Activated CD4-positive, CD25-positive, alpha-beta regulatory T cell treated with anti-CD3 and anti-CD28 coated beads, Interleukin-2, amount 50 U/mL, for 16 hours (primary cell): Measurements from ENCODE around the gene TATDN2.

Experiments used
- DNase-seq: peaks from one replicate; pipeline ENCODE4 v3.0.0-alpha.2; 2020; ENCODE audit warnings: low read depth, low spot score

TATDN2 gene

DNA sequence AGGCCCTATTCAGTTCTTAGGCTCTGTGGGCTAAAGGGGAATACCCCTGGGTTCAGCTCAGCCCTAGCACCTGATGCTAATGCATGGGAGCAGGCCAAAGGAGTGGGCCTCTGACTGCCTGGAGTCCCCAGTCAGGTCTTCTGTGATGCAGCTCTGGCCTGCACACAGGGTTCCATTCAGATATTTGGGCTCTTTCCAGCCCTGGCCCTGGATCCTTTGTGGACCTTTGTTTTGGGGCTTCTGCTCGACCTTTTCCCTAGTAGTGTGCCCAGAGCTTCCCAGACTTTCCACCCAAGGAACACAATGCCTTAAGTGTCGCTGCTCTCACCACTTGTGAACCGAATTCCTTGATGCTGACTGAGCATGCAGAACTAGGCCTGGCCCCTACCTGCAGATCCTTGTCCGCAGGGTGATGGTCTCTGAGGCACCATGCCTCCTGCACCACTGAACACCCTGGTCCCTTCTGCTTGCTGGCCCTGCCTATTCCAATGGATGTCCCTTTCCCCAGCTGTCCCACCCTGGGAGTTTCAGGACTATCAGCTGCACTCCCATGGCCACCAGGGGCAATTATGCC lies 67.6 kb downstream of the TATDN2 start:
- DNase-seq = no peak

DNA sequence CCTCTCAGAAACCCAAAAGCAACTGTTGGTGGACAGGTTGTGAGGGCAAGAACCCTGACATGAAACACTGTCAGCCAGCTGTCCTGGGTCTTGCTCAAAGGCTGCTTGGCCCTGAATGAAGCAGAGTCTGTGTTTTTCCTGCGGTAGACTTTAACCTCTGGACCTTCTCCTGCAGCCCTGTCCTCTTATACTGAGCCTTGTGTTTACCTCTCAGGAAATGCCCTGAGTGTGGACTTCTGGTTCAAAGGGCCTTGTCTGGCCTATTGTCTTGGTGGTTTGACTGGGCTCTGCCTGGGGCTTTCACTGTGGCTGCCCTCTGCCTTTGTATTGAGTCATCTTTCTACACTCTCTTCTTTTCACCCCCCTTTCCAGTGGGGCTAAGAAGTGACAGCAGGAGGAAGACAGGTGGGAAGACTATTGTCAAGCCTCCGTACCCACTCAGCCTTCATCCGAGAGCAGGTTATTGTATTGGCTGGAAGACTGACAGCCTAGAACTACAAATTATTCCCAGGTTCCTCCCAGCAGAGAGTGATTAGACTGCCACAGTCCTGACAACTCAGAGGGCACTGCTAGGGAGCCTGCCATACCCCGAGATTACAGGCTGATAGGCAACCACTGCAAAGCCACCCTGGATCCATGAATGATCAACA lies 69.2 kb downstream of the TATDN2 start:
- DNase-seq = no peak

DNA sequence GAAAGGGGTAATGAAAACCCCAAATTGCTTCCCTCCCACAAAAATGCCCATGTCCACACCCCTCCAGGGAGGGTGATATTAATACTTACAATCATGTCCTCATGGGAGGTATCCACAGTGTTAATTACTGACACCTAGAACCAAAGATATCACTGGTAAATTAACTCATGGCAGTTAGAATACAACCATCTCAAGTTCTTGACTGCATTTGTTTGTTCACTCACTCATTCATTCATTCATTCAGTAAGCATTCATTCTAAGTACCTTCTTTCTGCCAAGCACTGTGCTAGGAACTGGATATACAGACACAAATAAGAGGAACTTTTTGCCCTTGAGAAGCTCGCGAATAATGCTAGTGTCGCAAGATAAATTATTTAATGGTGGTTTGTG lies 69.7 kb downstream of the TATDN2 start:
- DNase-seq = no peak

DNA sequence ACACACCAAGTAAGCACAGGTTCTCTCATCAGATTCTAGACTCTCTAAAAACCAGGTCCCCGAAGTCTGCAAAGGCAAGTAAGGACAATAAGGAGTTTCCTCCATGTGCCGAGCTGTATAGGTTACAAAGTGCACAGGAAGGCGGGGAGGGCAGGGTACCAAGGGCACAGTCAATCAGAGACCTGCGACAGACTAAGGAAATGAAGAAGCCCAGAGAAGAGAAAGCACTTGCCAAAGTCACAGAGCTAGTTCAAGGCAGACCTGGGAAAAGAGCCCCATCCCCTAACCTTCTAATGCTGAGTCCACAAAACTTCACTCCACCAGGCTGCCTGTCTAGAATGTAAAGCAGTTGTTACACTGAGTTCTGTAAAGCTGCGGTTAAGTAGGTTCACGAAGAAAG lies 71.0 kb downstream of the TATDN2 start:
- DNase-seq = no peak

DNA sequence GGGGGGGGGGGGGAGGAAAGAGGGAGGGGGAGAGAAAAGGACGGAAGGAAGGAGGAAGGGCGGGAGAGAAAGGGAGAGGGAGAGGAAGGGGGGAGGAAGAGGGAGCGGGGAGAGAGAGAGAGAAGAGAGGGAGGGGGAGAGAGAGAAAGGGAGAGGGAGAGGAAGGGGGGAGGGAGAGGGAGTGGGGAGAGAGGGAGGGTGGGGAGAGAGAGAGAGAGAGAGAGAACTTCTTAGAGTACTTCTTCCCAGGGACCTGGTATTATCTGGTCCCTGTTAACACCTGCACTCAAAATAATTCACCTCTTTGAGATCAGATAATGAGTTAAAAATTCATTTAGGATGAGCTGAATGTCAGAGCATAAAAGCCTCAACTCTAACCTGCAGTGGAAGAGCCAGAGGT lies 71.5 kb downstream of the TATDN2 start:
- DNase-seq = no peak

DNA sequence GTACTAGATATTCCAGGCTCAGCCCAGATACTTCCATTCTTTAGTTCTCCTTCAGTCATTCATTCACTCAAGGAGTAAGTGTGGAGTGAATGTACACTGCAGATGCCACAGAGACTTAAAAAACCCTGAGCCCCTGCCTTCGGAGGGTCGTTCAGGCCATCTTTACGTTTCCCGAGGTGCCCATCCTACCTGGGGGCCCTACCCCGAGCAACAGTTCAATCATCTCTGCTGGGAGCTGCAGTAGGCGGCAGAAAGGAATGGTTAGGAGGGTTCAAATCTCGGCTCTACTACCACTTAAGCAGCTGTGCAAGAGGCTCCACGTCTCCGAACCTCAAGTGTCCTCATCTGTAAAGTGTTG lies 72.0 kb downstream of the TATDN2 start:
- no peak for DNase-seq

DNA sequence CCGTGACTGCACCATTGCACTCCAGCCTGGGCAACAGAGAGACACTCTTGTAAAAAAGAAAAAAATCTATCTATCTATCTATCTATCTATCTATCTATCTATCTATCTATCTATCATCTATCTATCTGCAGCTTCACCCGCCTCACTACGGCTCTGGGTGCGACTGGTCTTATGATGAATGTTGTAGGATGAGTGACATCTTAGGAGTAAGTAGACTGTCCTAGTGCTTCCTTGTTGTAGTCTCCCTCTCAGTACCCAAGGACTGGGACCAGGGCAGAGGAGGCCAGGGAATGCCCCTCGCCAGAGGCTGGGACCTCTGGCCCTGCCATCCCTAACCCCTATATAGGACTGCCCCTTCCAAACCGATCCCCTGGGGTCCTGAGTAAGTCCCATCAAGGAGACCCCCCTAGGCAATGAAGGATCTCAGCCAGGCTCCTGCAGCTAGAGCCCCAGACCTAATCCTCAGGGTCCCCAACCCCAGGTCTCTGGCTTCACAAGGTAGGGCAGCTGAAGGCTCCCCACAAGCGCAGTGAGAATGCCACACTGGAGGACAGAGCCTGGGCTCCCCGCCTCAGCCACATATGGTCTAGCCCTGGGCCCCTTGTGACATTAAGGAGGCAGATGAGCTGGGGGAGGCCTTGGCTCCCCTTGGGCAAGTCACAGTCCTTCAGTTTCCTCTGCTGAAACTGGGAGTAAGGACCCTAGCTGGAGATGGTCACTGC lies 73.5 kb downstream of the TATDN2 start:
- no peak for DNase-seq

DNA sequence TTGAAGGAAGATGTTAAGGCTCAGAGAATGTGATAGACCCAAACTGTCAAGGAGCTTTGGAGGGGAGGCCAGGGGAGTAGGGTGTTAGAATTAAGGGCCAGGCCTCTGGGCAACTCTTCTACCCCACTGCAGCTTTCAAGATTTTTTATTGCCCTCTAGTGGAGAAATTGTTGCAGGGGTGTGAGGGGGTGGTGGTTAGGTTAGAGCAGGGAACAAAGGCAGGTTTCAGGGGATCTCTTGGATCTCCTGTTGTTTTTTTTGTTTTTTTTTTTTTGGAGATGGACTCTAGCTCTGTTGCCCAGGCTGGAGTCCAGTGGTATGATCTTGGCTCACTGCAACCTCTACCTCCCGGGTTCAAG lies 74.1 kb downstream of the TATDN2 start:
- DNase-seq = no peak

DNA sequence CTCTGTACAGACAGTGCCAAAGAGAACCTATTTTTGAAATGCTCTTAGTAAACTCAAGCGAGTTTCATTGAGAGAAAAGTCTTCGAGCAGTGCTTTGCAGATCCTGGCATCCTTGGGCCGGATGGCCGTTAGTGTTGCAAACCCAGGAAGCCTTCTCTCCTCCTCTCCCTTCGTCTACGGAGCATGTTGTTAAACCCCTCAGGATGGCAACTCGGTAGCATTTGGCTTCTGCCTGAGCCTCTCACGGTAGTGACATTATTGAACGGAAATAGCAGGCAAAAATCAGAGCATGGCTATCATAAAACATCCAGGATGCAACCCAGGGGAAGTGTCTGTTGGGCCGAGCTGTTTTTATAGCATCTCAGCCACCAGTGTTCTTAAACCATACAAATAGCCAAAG lies 79.3 kb downstream of the TATDN2 start:
- DNase-seq = no peak

DNA sequence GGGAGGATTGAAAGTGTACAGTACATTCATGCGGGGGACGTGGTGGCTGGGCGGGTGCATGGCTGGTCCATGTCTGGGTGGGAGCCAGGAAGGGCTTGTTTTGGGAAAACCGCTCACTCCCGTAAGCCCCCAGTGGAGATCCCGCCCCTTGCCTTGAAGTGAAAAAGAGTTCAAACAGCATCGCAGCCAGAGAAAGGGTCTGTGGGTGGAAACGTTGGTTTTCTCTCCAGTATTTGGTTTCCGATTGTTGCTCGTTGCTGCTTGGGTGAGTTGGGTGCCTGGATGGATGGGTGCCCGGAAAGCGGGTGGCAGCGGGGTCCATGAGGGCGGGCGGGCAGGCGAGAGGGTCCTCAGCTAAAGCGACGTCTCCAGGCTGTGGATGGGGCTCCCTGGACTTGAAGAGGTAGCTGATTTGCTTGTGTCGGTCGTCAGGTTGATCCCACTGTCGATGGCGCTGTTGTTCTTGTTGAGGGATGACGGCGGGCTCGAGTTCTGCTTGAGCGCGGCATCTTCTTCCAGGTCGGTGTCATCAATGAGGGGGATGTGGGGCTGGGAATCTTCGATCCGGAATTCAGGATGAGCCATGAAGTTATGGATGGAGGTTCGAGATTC lies 80.3 kb downstream of the TATDN2 start:
- DNase-seq = no peak

DNA sequence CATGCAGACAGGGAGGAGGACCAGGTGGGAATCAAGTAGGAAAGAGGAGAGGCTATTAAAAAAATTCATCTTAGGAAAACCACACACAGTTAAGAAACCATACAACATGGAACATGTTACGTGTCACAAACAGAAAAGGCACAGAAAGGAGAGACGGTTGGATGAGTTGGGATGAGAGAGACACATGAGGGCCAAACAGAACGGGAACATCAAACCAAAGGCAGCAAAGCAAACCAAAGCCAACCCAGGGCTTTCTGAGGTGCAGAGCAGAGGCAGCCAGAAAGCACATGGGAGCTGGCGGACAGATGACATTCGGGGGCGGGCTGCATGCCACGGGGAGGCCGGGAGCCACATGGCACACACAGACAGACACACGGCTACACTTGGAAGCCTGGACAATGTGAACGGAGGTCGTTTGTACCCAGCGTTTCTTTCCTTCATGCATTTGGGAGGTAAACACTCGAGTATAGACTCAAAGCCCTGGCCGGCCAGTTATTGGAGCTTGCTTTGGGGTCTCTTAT lies 81.3 kb downstream of the TATDN2 start:
- DNase-seq = no peak

DNA sequence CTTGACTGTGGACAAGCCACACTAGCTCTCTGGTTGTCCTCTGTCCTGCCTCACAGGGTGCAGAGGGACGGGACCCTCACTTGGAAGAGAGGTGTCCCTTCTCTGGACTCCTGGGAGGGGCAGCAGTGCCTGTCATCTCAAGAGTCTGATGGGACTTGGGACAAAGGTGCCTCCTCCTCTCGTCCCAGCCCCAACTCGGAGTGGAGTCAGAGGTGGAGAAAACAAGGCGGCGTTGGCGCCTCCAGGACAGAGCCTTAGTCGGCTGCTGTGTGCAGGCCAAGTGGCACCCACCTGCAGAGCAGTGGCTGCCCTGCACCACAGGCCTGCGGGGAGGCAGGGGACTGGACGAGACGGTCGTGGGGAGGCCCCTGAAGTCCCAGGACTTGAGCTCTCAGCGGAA lies 82.1 kb downstream of the TATDN2 start:
- DNase-seq = no peak
